PFSK-1 (cell line): Measurements from ENCODE around the gene GPC3.

Experiments
- FOXP2 ChIP-seq: optimal IDR thresholded peaks from 2 replicates; pipeline ENCODE3; 2011; ENCODE audit warnings: borderline replicate concordance, control low read depth, inconsistent platforms; ENCODE audit not compliant: insufficient read depth; ENCODE audit errors: extremely low read length, extremely low read depth
- POLR2AphosphoS5 ChIP-seq: IDR thresholded peaks from 2 replicates; pipeline ENCODE4 v1.6.1; 2012; ENCODE audit warnings: low read depth, mild to moderate bottlenecking, control low read depth, low read length, moderate library complexity
- REST ChIP-seq, 2 experiments: IDR thresholded peaks; 2 replicates each; pipeline versions ENCODE4 v1.6.1 to v1.8.0; 2011 to 2012; ENCODE audit warnings: low read depth in 2 of 2, low read length in 2 of 2, control low read depth in 1 of 2, inconsistent platforms in 1 of 2, mild to moderate bottlenecking in 1 of 2, moderate library complexity in 1 of 2; ENCODE audit not compliant: insufficient read depth in 1 of 2
- SIN3A ChIP-seq: IDR thresholded peaks from 2 replicates; pipeline ENCODE4 v1.6.1; 2012; ENCODE audit warnings: mild to moderate bottlenecking, low read length, moderate library complexity, borderline replicate concordance; ENCODE audit not compliant: insufficient read depth
- TAF1 ChIP-seq: IDR thresholded peaks from 2 replicates; pipeline ENCODE4 v1.6.1; 2012; ENCODE audit warnings: low read length, control low read depth, borderline replicate concordance; ENCODE audit not compliant: insufficient read depth

- no peak for TF ChIP-seq POLR2AphosphoS5
- no peak for TF ChIP-seq SIN3A
- no peak for TF ChIP-seq TAF1
- no peak for TF ChIP-seq REST (IDR thresholded peaks at IDR 0.05; ENCODE audit: insufficient read depth in 1 of 2, low read depth in 2 of 2, low read length in 2 of 2)
- TF ChIP-seq FOXP2: no peak
Observed at GRCh38 chrX:133648594-133648993, 336.8 kb downstream of the GPC3 start.
